Astrocyte (in vitro differentiated cells and primary cell): ENCODE results near the gene KIF1A.

Experiments used
- EZH2 ChIP-seq: IDR thresholded peaks from 2 replicates; pipeline ENCODE4 v1.6.1; 2012; ENCODE audit warnings: mild to moderate bottlenecking, low read length, inconsistent platforms; ENCODE audit not compliant: insufficient read depth
- TF ChIP-seq, protein P1 (sequence below): IDR thresholded peaks from 2 replicates; pipeline ENCODE4 v1.5.1; 2011; ENCODE audit warnings: low read depth, mild to moderate bottlenecking, inconsistent platforms, low read length, moderate library complexity; ENCODE audit not compliant: insufficient read depth

DNA sequence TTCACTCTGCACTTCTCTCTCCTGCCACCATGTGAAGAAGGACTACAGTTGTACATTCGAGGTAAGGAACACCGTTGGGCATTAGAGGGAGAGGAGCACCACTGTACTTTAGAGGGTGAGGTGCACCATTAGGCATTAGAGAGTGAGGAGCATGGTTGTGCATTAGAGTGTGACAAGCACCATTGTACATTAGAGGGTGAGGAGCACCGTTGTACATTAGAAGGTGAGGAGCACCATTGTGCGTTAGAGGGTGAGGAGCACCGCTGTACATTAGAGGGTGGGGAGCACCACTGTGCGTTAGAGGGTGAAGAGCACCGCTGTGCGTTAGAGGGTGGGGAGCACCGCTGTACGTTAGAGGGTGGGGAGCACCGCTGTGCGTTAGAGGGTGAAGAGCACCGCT is 27.8 kb upstream of the KIF1A start:
- TF ChIP-seq, protein P1, sequence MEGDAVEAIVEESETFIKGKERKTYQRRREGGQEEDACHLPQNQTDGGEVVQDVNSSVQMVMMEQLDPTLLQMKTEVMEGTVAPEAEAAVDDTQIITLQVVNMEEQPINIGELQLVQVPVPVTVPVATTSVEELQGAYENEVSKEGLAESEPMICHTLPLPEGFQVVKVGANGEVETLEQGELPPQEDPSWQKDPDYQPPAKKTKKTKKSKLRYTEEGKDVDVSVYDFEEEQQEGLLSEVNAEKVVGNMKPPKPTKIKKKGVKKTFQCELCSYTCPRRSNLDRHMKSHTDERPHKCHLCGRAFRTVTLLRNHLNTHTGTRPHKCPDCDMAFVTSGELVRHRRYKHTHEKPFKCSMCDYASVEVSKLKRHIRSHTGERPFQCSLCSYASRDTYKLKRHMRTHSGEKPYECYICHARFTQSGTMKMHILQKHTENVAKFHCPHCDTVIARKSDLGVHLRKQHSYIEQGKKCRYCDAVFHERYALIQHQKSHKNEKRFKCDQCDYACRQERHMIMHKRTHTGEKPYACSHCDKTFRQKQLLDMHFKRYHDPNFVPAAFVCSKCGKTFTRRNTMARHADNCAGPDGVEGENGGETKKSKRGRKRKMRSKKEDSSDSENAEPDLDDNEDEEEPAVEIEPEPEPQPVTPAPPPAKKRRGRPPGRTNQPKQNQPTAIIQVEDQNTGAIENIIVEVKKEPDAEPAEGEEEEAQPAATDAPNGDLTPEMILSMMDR: no peak
- TF ChIP-seq EZH2: no peak
